Mesenchymal stem cell (in vitro differentiated cells and primary cell): ENCODE results near the gene TRIM44.
"Not testable (repeated sequence)": the region's sequence is repeated elsewhere in the genome, so short reads cannot be mapped to it uniquely, and the experiment has no call there.

Experiments
- DNase-seq: peaks from one replicate; pipeline ENCODE4 v3.0.0-alpha.2; 2013
- H2AFZ ChIP-seq: one replicate; pipeline ENCODE4 v1.6.1; 2013; ENCODE audit warnings: low read depth, mild to moderate bottlenecking, control low read depth, inconsistent platforms, low read length, moderate library complexity
- H2AK5ac ChIP-seq: 2 replicates; pipeline ENCODE4 v1.6.1; 2013; ENCODE audit warnings: low read length, moderate library complexity, mild to moderate bottlenecking, inconsistent platforms; ENCODE audit not compliant: severe bottlenecking
- H2BK120ac ChIP-seq: one replicate; pipeline ENCODE4 v1.6.1; 2013; ENCODE audit warnings: low read depth, mild to moderate bottlenecking, inconsistent platforms, low read length, moderate library complexity
- H2BK12ac ChIP-seq, 2 experiments: one replicate each; pipeline ENCODE4 v1.6.1; 2013; ENCODE audit warnings: inconsistent platforms in 2 of 2, low read length in 2 of 2, mild to moderate bottlenecking in 2 of 2, moderate library complexity in 2 of 2, control low read depth in 1 of 2
- H2BK15ac ChIP-seq: one replicate; pipeline ENCODE4 v1.6.1; 2013; ENCODE audit warnings: mild to moderate bottlenecking, low read depth, inconsistent platforms; ENCODE audit not compliant: poor library complexity, severe bottlenecking
- H2BK5ac ChIP-seq: 2 replicates; pipeline ENCODE4 v1.6.1; 2013; ENCODE audit warnings: low read depth, mild to moderate bottlenecking, low read length, control low read depth, inconsistent platforms; ENCODE audit not compliant: poor library complexity, severe bottlenecking
- H3K14ac ChIP-seq, 2 experiments: one replicate each; pipeline ENCODE4 v1.6.1; 2013; ENCODE audit warnings: inconsistent platforms in 2 of 2, low read length in 2 of 2, control low read depth in 1 of 2, mild to moderate bottlenecking in 1 of 2, moderate library complexity in 1 of 2
- H3K18ac ChIP-seq, 2 experiments: one replicate each; pipeline ENCODE4 v1.6.1; 2013; ENCODE audit warnings: inconsistent platforms in 2 of 2, low read length in 2 of 2, control low read depth in 1 of 2, low read depth in 1 of 2, mild to moderate bottlenecking in 1 of 2
- H3K23ac ChIP-seq, 2 experiments: one replicate each; pipeline ENCODE4 v1.6.1; 2013; ENCODE audit warnings: inconsistent platforms in 2 of 2, low read length in 2 of 2, mild to moderate bottlenecking in 2 of 2, moderate library complexity in 2 of 2, control low read depth in 1 of 2
- H3K27ac ChIP-seq: 2 replicates; pipeline ENCODE4 v1.5.1; 2013; ENCODE audit warnings: mild to moderate bottlenecking, moderate library complexity, low read length, control low read depth, inconsistent platforms; ENCODE audit not compliant: poor library complexity, severe bottlenecking
- H3K27me3 ChIP-seq, 2 experiments: 2 replicates each; pipeline versions ENCODE4 v1.6.1 to v1.7.0; 2013; ENCODE audit warnings: low read length in 2 of 2, mild to moderate bottlenecking in 2 of 2, moderate library complexity in 2 of 2, control low read depth in 1 of 2, inconsistent platforms in 1 of 2; ENCODE audit not compliant: control insufficient read depth in 1 of 2, insufficient read depth in 1 of 2
- H3K36me3 ChIP-seq, 2 experiments: 2 replicates each; pipeline versions ENCODE4 v1.6.1 to v1.7.0; 2013; ENCODE audit warnings: low read length in 2 of 2, control low read depth in 1 of 2, inconsistent platforms in 1 of 2, low read depth in 1 of 2, mild to moderate bottlenecking in 1 of 2; ENCODE audit not compliant: insufficient read depth in 2 of 2, control insufficient read depth in 1 of 2
- H3K4ac ChIP-seq, 2 experiments: one replicate each; pipeline ENCODE4 v1.6.1; 2013; ENCODE audit warnings: inconsistent platforms in 2 of 2, low read length in 2 of 2, mild to moderate bottlenecking in 2 of 2, moderate library complexity in 2 of 2, control low read depth in 1 of 2, low read depth in 1 of 2
- H3K4me1 ChIP-seq: 2 replicates; pipeline ENCODE4 v1.6.1; 2013; ENCODE audit warnings: low read depth, low read length, control low read depth; ENCODE audit not compliant: control insufficient read depth, insufficient read depth
- H3K4me2 ChIP-seq: 2 replicates; pipeline ENCODE4 v1.6.1; 2013; ENCODE audit warnings: low read length, mild to moderate bottlenecking, inconsistent platforms; ENCODE audit not compliant: poor library complexity, severe bottlenecking
- H3K4me3 ChIP-seq, 2 experiments: 2 replicates each; pipeline versions ENCODE4 v1.5.1 to v1.7.0; 2013; ENCODE audit warnings: low read length in 2 of 2, mild to moderate bottlenecking in 2 of 2, control low read depth in 1 of 2, low read depth in 1 of 2; ENCODE audit not compliant: insufficient read depth in 1 of 2
- H3K79me1 ChIP-seq: replicated peaks from 2 replicates; pipeline ENCODE4 v1.6.1; 2013; ENCODE audit warnings: mild to moderate bottlenecking, control low read depth, low read length, inconsistent platforms; ENCODE audit not compliant: poor library complexity, severe bottlenecking
- H3K9ac ChIP-seq: 2 replicates; pipeline ENCODE4 v1.7.0; 2013; ENCODE audit warnings: mild to moderate bottlenecking, low read length, moderate library complexity
- H3K9me3 ChIP-seq: 2 replicates; pipeline ENCODE4 v1.7.0; 2013; ENCODE audit warnings: mild to moderate bottlenecking, low read length; ENCODE audit not compliant: control insufficient read depth
- H4K8ac ChIP-seq: one replicate; pipeline ENCODE4 v1.6.1; 2013; ENCODE audit warnings: inconsistent platforms, mild to moderate bottlenecking, low read length, moderate library complexity
- H4K91ac ChIP-seq: one replicate; pipeline ENCODE4 v1.6.1; 2013; ENCODE audit warnings: mild to moderate bottlenecking, low read length, inconsistent platforms
- WGBS: methylation state at CpG from one replicate; pipeline ENCODE4 v1.1.7; 2013; ENCODE audit warnings: mixed read lengths; 5-methylcytosine and 5-hydroxymethylcytosine counted together

The TRIM44 gene

GRCh38 chr11:35650467-35650866 lies 12.1 kb upstream of the TRIM44 start:
- WGBS = 87% methylated on average over 4 of the region's 4 CpGs
- H3K4me3 ChIP-seq = no peak overlapping the region
- no peaks in the 10 kb centered on the region for H3K4me1 ChIP-seq
- no peak overlapping the region for H2AK5ac ChIP-seq
- H2BK120ac ChIP-seq = no peak overlapping the region
- no peak overlapping the region for H3K23ac ChIP-seq
- H3K27me3 ChIP-seq = no peaks in the 10 kb centered on the region
- H3K9ac ChIP-seq = no peak overlapping the region
- no peak overlapping the region for H4K8ac ChIP-seq
- H3K18ac ChIP-seq = no peak overlapping the region
- DNase-seq = no peak
- no peak overlapping the region for H2AFZ ChIP-seq
- H2BK12ac ChIP-seq = no peak overlapping the region
- H3K14ac ChIP-seq = no peak overlapping the region
- no peak overlapping the region for H3K4ac ChIP-seq
- H2BK15ac ChIP-seq = no peak overlapping the region
- no peak overlapping the region for H3K27ac ChIP-seq
- H2BK5ac ChIP-seq = no peak overlapping the region
- H3K79me1 ChIP-seq = no peaks in the 10 kb centered on the region
- H3K4me2 ChIP-seq = no peak overlapping the region
- H4K91ac ChIP-seq = no peak overlapping the region
- H3K36me3 ChIP-seq = no peaks in the 10 kb centered on the region
- H3K9me3 ChIP-seq = no peaks in the 10 kb centered on the region

DNA sequence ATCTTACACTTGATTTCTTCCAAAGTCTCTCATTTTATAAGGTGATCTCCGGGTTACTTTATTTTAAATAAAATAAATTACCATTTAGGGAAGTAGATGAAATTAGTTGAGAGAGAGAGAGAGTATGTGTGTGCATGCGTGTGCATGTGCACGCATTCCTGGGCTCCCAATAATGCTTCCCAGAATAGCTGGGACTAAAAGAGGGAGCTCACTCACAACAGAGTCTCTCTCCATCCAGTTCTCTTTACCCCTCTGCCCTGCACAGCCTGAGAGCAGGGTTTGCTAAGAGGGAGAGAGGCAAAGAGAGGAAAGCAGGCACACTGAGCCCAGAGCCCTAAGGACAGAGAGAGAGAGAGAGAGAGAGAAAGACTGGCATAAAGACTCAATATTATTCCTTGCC lies 11.3 kb upstream of the TRIM44 start:
- H3K4me2 ChIP-seq = no peak overlapping the region
- no peak overlapping the region for H2BK12ac ChIP-seq
- no peak overlapping the region for H2AK5ac ChIP-seq
- H3K4ac ChIP-seq = no peak overlapping the region
- no CpG with 5 or more reads among the region's 3 CpGs for WGBS
- no peak overlapping the region for H3K18ac ChIP-seq
- no peak overlapping the region for H2BK15ac ChIP-seq
- H3K27me3 ChIP-seq = no peaks in the 10 kb centered on the region
- H3K36me3 ChIP-seq = no peaks in the 10 kb centered on the region
- no peak overlapping the region for H2BK5ac ChIP-seq
- H3K4me1 ChIP-seq = no peaks in the 10 kb centered on the region
- no peak overlapping the region for H3K9ac ChIP-seq
- no peak overlapping the region for H4K91ac ChIP-seq
- no peak overlapping the region for H3K4me3 ChIP-seq
- no peak overlapping the region for H3K23ac ChIP-seq
- no peak for DNase-seq
- no peak overlapping the region for H4K8ac ChIP-seq
- no peak overlapping the region for H2AFZ ChIP-seq
- no peak overlapping the region for H2BK120ac ChIP-seq
- no peak overlapping the region for H3K14ac ChIP-seq
- no peak overlapping the region for H3K27ac ChIP-seq
- H3K9me3 ChIP-seq = no peaks in the 10 kb centered on the region
- H3K79me1 ChIP-seq = no peaks in the 10 kb centered on the region

GRCh38 chr11:35652786-35653185 lies 9.8 kb upstream of the TRIM44 start:
- H3K14ac ChIP-seq, H3K4ac ChIP-seq, H3K9me3 ChIP-seq, H2BK120ac ChIP-seq, H3K4me2 ChIP-seq, H4K91ac ChIP-seq, H3K27ac ChIP-seq, H2BK15ac ChIP-seq, H3K27me3 ChIP-seq, H3K36me3 ChIP-seq, H3K4me1 ChIP-seq, H3K4me3 ChIP-seq, H2AK5ac ChIP-seq, H4K8ac ChIP-seq, H2BK5ac ChIP-seq, H2AFZ ChIP-seq, DNase-seq, H3K79me1 ChIP-seq, H3K23ac ChIP-seq, H3K18ac ChIP-seq, H3K9ac ChIP-seq, H2BK12ac ChIP-seq: not testable (repeated sequence)
- no CpG with 5 or more reads among the region's 5 CpGs for WGBS

- Histone ChIP-seq H2BK120ac (no peak overlapping the region), H2AK5ac (no peak overlapping the region), H2AFZ (peak overlapping the region; percentile 42), H3K4me2 (no peak overlapping the region), H3K27ac (no peak overlapping the region), H2BK12ac (no peak overlapping the region), H3K23ac (no peak overlapping the region), H3K36me3 (no peaks in the 10 kb centered on the region), H3K4ac (no peak overlapping the region), H2BK15ac (no peak overlapping the region), H3K18ac (peak overlapping the region in 1 of 2 experiments; percentile 24), H3K79me1 (no peaks in the 10 kb centered on the region), H2BK5ac (no peak overlapping the region), H4K8ac (no peak overlapping the region), H3K4me3 (no peak overlapping the region), H3K9ac (peak overlapping the region; percentile 18), H3K27me3 (no peaks in the 10 kb centered on the region), H3K9me3 (no peaks in the 10 kb centered on the region), H3K14ac (no peak overlapping the region), H3K4me1 (no peaks in the 10 kb centered on the region), H4K91ac (no peak overlapping the region)
- 70% methylated on average over 5 of the region's 6 CpGs for WGBS
- DNase-seq = no peak
Observed at GRCh38 chr11:35654711-35655110, 7.9 kb upstream of the TRIM44 start.
